ENCODE data around the gene NCF4.

DNA sequence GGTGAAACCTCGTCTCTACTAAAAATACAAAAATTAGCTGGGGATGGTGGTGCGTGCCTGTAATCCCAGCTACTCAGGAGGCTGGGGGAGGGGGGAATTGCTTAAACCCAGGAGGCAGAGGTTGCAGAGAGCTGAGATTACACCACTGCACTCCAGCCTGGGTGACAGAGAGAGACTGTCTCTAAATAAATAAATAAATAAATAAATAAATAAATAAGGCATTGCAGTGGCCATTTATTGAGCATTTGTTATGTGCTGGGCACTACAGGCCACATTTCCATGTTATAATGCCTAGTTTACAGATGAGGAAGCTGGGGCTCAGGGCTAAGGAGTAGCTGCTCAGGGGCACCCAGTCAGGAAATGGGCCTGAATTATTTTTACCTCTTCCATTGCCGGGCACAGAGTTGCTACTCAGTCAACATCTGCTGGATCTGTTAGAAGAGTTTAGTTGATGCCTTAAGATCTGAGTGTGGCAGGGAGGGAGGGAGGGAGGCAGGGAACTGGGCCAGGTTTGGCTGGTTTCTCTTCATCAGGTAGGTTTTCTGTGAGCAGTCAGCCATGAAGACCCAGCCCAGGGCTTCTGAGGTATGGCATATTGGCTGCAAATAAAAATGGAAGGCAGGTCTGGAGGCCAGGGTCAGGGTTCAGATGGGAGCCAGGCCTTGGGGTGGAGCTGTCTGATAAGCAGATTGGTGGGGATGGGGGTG is 49.6 kb upstream of the NCF4 start:
- TF ChIP-seq, protein P1, sequence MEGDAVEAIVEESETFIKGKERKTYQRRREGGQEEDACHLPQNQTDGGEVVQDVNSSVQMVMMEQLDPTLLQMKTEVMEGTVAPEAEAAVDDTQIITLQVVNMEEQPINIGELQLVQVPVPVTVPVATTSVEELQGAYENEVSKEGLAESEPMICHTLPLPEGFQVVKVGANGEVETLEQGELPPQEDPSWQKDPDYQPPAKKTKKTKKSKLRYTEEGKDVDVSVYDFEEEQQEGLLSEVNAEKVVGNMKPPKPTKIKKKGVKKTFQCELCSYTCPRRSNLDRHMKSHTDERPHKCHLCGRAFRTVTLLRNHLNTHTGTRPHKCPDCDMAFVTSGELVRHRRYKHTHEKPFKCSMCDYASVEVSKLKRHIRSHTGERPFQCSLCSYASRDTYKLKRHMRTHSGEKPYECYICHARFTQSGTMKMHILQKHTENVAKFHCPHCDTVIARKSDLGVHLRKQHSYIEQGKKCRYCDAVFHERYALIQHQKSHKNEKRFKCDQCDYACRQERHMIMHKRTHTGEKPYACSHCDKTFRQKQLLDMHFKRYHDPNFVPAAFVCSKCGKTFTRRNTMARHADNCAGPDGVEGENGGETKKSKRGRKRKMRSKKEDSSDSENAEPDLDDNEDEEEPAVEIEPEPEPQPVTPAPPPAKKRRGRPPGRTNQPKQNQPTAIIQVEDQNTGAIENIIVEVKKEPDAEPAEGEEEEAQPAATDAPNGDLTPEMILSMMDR (IDR thresholded peaks at IDR 0.05), result no peak
- no peak for TF ChIP-seq EZH2 (IDR thresholded peaks at IDR 0.05; ENCODE audit: borderline replicate concordance, insufficient read depth, low read depth, low read length, poor library complexity, severe bottlenecking)

Data from B cell (primary cell).